GM12865 (cell line): Measurements from ENCODE around the gene ELF1.
"Not testable (repeated sequence)": the region's sequence is repeated elsewhere in the genome, so short reads cannot be mapped to it uniquely, and the experiment has no call there.

Experiments
- DNase-seq: peaks from one replicate; pipeline ENCODE4 v3.0.0; 2010; ENCODE audit warnings: low read depth
- H3K4me3 ChIP-seq: 2 replicates; pipeline ENCODE4 v1.5.1; 2011; ENCODE audit warnings: mild to moderate bottlenecking, low read depth, low read length, control low read depth
- TF ChIP-seq, protein P1 (sequence below): IDR thresholded peaks from 2 replicates; pipeline ENCODE4 v1.5.1; 2011; ENCODE audit warnings: low read length, control low read depth, low read depth, inconsistent platforms; ENCODE audit not compliant: insufficient read depth; ENCODE audit errors: missing control alignments

The ELF1 gene

DNA sequence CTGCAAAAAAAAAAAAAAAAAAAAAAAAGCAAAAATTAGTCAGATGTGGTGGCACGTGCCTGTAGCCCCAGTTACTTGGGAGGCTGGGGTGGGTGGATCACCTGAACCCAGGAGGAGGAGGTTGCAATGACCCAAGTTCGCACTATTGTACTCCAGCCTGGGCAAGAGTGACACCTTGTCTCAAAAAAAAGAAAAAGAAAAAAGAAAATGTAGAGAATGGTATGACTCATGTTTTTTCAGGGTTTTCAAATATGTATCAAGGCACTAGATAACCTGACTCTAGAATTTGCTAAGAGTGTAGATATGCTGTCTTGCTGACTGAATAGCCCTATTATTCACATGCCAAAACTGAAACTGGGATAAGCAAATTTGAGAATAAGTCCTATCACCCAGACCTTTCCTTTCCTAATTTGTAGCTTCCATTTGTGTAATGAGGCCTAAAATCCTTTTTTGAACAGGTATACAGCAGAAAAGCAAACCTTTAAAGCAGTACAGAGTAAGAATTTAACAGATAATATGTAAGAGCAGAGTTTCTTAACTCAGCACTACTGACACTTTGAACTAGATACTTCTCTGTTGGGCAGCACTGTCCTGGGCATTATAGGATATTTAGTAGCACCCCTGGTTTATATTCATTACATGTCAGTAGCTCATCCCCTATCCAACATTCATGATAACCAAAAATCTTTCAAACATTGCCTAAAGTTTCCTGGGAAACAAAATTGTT is 108.6 kb downstream of the ELF1 start:
- H3K4me3 ChIP-seq = no peak overlapping the region
- peak; percentile 40 for DNase-seq
- TF ChIP-seq, protein P1, sequence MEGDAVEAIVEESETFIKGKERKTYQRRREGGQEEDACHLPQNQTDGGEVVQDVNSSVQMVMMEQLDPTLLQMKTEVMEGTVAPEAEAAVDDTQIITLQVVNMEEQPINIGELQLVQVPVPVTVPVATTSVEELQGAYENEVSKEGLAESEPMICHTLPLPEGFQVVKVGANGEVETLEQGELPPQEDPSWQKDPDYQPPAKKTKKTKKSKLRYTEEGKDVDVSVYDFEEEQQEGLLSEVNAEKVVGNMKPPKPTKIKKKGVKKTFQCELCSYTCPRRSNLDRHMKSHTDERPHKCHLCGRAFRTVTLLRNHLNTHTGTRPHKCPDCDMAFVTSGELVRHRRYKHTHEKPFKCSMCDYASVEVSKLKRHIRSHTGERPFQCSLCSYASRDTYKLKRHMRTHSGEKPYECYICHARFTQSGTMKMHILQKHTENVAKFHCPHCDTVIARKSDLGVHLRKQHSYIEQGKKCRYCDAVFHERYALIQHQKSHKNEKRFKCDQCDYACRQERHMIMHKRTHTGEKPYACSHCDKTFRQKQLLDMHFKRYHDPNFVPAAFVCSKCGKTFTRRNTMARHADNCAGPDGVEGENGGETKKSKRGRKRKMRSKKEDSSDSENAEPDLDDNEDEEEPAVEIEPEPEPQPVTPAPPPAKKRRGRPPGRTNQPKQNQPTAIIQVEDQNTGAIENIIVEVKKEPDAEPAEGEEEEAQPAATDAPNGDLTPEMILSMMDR = no peak

DNA sequence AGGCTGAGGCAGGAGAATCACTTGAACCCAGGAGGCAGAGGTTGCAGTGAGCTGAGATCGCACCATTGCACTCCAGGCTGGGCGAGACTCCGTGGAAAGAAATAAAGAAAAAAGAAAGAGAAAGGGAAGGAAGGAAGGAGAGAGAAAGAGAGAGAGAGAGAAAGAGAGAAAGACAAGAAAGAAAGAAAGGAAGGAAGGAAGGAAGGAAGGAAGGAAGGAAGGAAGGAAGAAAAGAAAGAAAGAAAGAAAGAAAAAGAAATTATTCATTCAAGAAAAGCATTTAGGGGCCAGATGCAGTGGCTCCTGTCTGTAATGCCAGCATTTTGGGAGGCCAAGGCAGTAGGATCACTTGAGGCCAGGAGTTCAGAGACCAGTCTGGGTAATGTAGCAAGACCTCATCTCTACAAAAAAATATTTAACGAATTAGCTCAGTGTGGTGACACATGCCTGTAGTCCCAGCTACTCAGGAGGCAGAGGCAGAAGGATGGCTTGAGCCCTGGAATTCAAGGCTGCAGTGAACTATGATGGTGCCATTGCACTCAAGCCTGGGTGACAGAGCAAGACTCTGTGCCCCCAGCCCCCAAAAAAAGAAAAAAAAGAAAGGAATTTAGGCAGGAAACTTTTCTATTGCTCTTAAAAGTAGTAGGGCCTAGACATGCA is 109.4 kb downstream of the ELF1 start:
- DNase-seq, H3K4me3 ChIP-seq: not testable (repeated sequence)

- no peak overlapping the region for H3K4me3 ChIP-seq
- DNase-seq = no peak
- TF ChIP-seq, protein P1 = no peak
These were observed 110.6 kb downstream of the ELF1 start for GRCh38 chr13:40908546-40908945.

GRCh38 chr13:40901032-40901431 is 118.1 kb downstream of the ELF1 start:
- DNase-seq, H3K4me3 ChIP-seq: not testable (repeated sequence)

DNA sequence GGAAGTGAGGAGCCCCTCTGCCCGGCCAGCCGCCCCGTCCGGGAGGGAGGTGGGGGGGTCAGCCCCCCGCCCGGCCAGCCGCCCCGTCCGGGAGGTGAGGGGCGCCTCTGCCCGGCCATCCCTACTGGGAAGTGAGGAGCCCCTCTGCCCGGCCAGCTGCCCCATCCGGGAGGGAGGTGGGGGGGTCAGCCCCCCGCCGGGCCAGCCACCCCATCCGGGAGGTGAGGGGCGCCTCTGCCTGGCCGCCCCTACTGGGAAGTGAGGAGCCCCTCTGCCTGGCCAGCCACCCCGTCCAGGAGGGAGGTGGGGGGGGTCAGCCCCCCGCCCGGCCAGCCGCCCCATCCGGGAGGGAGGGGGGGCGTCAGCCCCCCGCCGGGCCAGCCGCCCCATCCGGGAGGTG is 118.5 kb downstream of the ELF1 start:
- not testable (repeated sequence) for H3K4me3 ChIP-seq, DNase-seq

DNA sequence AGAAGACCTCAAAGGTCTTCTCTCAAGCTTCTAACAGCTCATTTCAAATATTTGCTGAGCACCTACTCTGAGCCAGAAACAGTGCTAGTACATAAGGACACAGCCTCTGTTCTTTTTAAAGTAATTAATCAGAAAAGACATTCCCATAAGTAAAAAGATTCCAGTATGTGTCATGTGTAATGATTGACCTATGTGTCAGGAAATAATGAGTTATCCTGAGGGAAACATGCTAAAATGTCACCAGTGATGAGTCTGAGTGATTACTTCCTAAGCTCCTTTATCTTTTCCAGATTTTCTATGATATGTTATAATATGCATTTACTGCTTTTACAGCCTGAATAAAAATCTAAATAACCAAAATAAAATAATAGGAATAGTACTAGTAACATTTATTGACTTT is 122.1 kb downstream of the ELF1 start:
- H3K4me3 ChIP-seq = no peak overlapping the region
- TF ChIP-seq, protein P1 = no peak
- no peak for DNase-seq

DNA sequence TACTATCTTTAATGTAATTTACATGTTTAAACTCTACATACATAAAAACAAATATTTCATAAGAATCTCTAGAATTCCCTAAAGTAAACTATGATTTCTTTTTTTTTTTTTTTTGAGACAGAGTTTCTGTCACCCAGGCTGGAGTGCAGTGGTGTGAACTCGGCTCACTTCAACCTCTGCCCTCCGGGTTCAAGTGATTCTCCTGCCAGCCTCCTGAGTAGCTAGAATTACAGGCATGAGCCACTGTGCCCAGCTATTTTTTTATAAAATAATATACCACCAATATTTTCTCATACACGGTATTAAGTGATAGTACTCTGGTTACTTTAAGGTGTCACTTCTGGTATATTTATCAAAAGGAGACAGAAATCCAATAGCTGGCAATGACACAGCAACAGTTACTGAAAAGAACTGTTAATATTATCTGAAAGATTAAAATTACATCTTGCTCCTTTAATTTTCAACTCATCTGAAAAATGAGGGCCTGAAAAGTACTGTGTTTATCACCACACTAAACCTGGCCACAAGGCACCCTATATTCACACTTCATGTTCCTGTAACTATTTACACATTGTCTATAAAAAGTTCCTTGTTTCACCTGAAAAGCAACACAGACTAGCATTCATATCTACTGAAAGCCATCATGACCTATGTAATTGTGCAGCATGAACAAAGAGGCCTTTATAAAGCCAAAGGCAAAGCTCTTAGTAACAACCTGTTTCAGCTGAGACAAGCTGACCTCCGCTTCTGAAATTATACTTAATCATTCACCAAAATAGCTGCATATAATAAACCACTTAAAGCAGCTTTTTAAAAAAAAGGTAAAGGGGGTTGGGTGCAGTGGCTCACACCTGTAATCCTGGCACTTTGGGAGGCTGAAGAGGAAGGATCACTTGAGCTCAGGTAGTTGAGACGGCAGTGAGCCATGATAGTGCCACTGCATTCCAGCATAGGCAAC is 123.6 kb downstream of the ELF1 start:
- TF ChIP-seq, protein P1 = no peak
- no peak for DNase-seq
- no peak overlapping the region for H3K4me3 ChIP-seq

DNA sequence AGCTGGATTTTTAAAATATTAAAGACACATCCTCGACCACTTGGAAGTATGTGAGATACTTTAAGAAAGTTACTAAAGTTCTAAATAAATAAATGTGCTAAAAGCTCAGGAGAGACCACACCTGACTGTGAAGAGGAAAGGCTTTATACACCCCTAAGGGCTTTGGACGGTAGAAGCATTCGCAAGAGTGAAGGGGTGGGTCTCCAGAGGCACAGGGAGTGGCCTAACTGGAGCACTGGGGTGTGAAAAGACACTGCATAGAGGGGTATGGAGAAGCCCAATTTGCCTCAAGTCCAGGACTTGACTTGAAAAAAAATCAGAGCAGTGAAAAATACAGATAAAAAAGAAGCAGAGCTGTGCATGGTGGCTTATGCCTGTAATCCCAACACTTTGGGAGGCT is 125.5 kb downstream of the ELF1 start:
- DNase-seq, H3K4me3 ChIP-seq: not testable (repeated sequence)
